AG04450 (cell line): ENCODE results near the gene METTL15. TPM values are rescaled to one million over a fixed set of nuclear protein-coding genes. Genes with fewer than 3 reads are reported as not detected.
A peak's percentile ranks its signal among the peaks of the same experiment; 100 is the strongest.

Experiments
- CTCF ChIA-PET: fragments of 300-600, 350-600 bp; formaldehyde crosslinking; extraction: SDS; loops from one replicate; lab custom pipeline; 2022; ENCODE audit warnings: antibody characterized with exemption, inconsistent platforms; lab: Charles Lee
- POLR2A ChIA-PET: fragments of 350-600 bp; formaldehyde crosslinking; extraction: SDS; loops from one replicate; lab custom pipeline; 2021; ENCODE audit warnings: antibody characterized with exemption, inconsistent platforms; lab: Yijun Ruan, JAX
- DNase-seq: peaks from one replicate; pipeline ENCODE4 v3.0.0-alpha.2; 2011; ENCODE audit warnings: low read depth, low spot score
- H3K27ac ChIP-seq: one replicate; pipeline ENCODE4 v1.5.1; 2012; ENCODE audit warnings: low read depth, low read length, control low read depth
- H3K27me3 ChIP-seq: one replicate; pipeline ENCODE4 v1.6.0; 2012; ENCODE audit warnings: low read length; ENCODE audit not compliant: control insufficient read depth, insufficient read depth
- H3K4me3 ChIP-seq: 2 replicates; pipeline ENCODE4 v1.5.1; 2011; ENCODE audit warnings: mild to moderate bottlenecking, low read depth, low read length, control low read depth
- H3K9me3 ChIP-seq: 2 replicates; pipeline ENCODE4 v1.5.1; 2012; ENCODE audit warnings: low read length; ENCODE audit not compliant: control insufficient read depth, insufficient read depth
- polyA plus RNA-seq: library from polyadenylated mRNA; depleted of rRNA; stranded (reverse); fragments of >200 nt; gene quantifications from 2 replicates; pipeline ENCODE4 v1.2.3, GENCODE V29; 2011
- TF ChIP-seq, protein P1 (sequence below): IDR thresholded peaks from 2 replicates; pipeline ENCODE4 v1.5.1; 2011; ENCODE audit warnings: low read depth, low read length, control low read depth, inconsistent platforms

The METTL15 gene
- polyA plus RNA-seq, 1 experiment, result 15.2 TPM

DNA sequence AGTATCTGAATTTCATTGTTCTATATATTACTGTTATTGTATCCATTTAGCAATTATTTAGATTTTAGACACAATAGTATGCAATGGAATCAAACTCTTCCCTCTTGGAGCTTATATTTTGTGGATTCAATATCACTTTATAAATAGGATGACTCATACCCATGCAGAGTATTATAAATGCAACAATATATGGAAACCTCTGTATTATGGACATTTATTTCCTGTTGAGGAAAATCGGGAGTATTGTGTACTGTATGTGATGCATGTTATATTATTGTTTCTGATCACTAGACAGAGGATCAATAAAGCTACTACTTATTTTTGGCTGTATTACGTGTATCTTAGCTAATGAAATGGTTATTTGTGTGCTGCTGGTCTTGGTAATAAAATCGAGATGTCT is 770 bp downstream of the METTL15 start:
- Histone ChIP-seq H3K4me3 (peak overlapping the region; percentile 68), H3K9me3 (no peaks in the 10 kb centered on the region), H3K27ac (no peak overlapping the region), H3K27me3 (no peaks in the 10 kb centered on the region)
- TF ChIP-seq, protein P1, sequence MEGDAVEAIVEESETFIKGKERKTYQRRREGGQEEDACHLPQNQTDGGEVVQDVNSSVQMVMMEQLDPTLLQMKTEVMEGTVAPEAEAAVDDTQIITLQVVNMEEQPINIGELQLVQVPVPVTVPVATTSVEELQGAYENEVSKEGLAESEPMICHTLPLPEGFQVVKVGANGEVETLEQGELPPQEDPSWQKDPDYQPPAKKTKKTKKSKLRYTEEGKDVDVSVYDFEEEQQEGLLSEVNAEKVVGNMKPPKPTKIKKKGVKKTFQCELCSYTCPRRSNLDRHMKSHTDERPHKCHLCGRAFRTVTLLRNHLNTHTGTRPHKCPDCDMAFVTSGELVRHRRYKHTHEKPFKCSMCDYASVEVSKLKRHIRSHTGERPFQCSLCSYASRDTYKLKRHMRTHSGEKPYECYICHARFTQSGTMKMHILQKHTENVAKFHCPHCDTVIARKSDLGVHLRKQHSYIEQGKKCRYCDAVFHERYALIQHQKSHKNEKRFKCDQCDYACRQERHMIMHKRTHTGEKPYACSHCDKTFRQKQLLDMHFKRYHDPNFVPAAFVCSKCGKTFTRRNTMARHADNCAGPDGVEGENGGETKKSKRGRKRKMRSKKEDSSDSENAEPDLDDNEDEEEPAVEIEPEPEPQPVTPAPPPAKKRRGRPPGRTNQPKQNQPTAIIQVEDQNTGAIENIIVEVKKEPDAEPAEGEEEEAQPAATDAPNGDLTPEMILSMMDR, result no peak
- DNase-seq, result no peak
- CTCF ChIA-PET, result interaction anchor here (0.6 to 1.4 kb wide), 2 partner anchors 370 to 408 kb away, joined by 4 to 5 read pairs; partner anchors contain the start of gene BDNF
- POLR2A ChIA-PET, result interaction anchor here (4.8 kb wide), 1 partner anchor 409 kb away, joined by 28 read pairs; the partner anchor contains the start of gene BDNF

DNA sequence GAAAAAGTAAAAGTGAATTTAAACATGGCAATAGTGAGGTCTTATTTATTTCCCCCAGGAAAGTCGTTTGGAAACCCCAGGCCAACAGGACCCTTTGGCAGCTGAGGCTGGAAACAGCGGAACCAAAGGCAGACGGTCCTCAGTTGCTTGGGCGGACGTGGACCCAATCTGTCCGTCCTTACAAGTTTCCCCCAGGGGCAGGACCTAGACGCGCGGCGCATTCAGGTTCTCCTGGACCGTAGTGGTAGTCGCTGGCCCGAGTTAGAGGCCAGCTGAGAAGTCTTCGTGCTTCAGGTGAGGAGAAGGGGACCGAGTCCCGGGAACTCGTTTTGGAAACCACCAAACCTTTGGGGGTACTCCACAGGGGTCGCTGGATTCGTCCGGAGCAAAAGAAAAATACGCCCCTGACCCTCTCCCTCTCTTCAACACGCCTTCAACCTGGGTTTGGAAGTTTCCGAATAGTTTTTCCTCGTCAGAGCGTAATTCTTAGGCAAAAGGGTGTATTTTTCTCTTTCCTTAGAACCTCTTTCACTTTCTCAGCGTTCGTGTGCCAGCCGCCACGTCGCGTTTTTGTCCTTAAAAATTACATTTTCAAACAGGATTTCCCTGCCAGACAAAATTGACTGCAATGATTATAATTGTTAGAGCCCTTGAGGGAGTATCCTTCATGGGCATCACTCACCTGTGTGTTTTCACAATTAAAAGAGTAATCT is 2.1 kb downstream of the METTL15 start:
- peak overlapping the region; percentile 85 for H3K27ac ChIP-seq
- peak overlapping the region; percentile 68 for H3K4me3 ChIP-seq
- ChIA-PET CTCF (no interaction called here), POLR2A (interaction anchor here (0.6 to 4.8 kb wide), 3 partner anchors 105 to 410 kb away, joined by 4 to 28 read pairs (median 4); partner anchors contain the start of gene BDNF)
- H3K9me3 ChIP-seq, result no peaks in the 10 kb centered on the region
- TF ChIP-seq, protein P1, result no peak
- H3K27me3 ChIP-seq, result no peaks in the 10 kb centered on the region
- DNase-seq, result peak; percentile 47

DNA sequence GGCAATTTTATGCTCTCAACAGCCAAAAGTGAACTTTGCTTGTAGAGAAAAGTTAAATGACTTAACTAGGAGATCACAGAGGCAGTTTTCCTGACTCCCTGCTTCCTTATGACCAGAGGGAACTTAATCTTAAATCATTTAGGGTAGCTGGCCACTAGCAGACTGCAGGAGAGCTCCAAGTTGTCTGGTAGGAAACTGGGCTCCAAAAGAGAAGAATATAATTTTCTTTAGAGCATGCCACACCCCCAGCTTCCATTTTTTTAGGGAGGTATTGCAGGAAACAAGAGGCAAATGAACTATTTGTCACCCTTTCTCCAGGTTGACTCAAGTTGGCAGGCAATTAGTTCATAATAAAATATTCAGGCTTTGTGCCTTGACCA is 2.6 kb downstream of the METTL15 start:
- Histone ChIP-seq H3K27ac (peak overlapping the region; percentile 85), H3K9me3 (no peaks in the 10 kb centered on the region), H3K27me3 (no peaks in the 10 kb centered on the region), H3K4me3 (peak overlapping the region; percentile 68)
- no peak for DNase-seq
- ChIA-PET CTCF (no interaction called here), POLR2A (interaction anchor here (0.6 kb wide), 1 partner anchor 191 kb away, joined by 4 read pairs; no protein-coding TSS in a partner anchor)
- TF ChIP-seq, protein P1, result no peak

DNA sequence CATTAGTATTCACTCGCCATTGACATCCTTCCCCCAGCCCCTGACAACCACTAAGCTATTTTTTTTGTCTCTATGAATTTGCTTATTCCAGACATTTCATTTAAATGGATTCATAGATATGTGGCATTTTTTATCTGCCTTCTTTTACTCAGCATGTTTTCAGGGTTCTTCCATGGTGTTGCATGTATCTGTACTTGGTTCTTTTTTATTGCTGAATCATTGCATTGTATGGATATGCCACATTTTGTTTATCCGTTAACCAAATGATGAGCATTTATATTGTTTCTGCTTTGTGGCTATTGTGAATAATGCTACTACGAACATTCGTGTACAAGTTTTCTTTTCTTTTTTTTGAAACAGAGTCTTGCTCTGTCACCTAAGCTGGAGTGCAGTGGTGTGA is 5.9 kb downstream of the METTL15 start:
- no peak overlapping the region for H3K27ac ChIP-seq
- H3K9me3 ChIP-seq, result no peaks in the 10 kb centered on the region
- ChIA-PET POLR2A (no interaction called here), CTCF (interaction anchor here (1.0 kb wide), 1 partner anchor 416 kb away, joined by 3 read pairs; no protein-coding TSS in a partner anchor)
- TF ChIP-seq, protein P1, result no peak
- DNase-seq, result no peak
- no peaks in the 10 kb centered on the region for H3K27me3 ChIP-seq
- no peak overlapping the region for H3K4me3 ChIP-seq

DNA sequence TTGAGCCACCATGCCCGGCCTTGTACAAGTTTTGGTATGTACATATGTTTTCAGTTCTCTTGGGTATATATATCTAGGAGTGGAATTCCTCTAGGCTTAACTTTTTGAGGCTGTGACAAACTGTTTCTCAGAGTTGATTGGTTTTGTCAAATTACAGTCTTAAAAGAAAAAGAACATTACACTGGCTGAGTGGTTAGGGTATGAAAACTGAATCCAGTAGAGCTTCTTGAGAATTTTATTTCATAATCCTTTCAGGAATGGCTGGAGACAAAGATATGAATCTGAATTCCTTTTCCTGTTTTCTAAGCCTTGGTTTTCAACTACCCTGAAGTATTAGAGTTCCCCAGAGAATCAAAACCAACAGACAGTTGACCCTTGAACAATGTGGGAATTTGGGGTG is 6.5 kb downstream of the METTL15 start:
- Histone ChIP-seq H3K9me3 (no peaks in the 10 kb centered on the region), H3K27me3 (no peaks in the 10 kb centered on the region), H3K27ac (no peak overlapping the region), H3K4me3 (no peak overlapping the region)
- ChIA-PET POLR2A (no interaction called here), CTCF (no interaction called here)
- DNase-seq, result no peak
- TF ChIP-seq, protein P1, result no peak
